Peyer's patch (tissue), 4 donors: ENCODE measurements around the gene RAB35.

Source experiments
- POLR2A ChIP-seq, 2 donors: fragments of 450-650 bp; IDR thresholded peaks; one replicate each; pipeline ENCODE4 v1.5.1; 2017; ENCODE audit warnings: antibody characterized with exemption in 2 of 2, mild to moderate bottlenecking in 2 of 2, moderate library complexity in 2 of 2
- TF ChIP-seq, protein P1 (sequence below), 6 experiments: fragments of 450-650 bp in 4 of 6; fragments of 200-600 bp in 2 of 6; sonication (generic) in 1 of 6; IDR thresholded peaks; one replicate each; pipeline ENCODE4 v1.5.1; 2017 to 2019; ENCODE audit warnings: antibody characterized with exemption in 6 of 6, mild to moderate bottlenecking in 3 of 6, moderate library complexity in 1 of 6

DNA sequence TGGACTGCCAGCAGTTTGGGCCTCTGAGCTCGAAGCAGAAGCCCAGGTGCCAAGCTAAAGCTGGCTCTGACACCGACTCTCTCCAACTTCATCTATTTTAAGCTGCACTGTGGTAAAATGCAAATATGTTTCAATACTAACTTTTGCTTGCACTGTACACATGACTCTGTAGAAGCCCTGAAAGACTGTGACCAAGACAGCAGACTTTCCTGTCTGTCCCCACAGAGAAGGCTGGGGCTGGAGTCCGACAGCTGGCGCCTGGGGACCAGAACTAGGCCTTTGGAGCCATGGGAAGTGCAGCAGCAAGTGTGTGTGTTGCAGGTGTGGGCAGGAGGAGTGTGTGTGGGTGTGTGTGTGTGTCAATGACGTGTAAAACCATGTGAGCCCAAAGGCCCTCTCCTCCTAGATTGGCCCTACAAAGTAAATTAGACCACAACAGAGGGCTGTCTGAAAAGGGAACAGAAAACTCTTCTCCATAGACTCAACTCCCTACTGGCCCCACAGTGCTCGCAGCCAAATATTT is 16.4 kb upstream of the RAB35 start:
- TF ChIP-seq, protein P1, sequence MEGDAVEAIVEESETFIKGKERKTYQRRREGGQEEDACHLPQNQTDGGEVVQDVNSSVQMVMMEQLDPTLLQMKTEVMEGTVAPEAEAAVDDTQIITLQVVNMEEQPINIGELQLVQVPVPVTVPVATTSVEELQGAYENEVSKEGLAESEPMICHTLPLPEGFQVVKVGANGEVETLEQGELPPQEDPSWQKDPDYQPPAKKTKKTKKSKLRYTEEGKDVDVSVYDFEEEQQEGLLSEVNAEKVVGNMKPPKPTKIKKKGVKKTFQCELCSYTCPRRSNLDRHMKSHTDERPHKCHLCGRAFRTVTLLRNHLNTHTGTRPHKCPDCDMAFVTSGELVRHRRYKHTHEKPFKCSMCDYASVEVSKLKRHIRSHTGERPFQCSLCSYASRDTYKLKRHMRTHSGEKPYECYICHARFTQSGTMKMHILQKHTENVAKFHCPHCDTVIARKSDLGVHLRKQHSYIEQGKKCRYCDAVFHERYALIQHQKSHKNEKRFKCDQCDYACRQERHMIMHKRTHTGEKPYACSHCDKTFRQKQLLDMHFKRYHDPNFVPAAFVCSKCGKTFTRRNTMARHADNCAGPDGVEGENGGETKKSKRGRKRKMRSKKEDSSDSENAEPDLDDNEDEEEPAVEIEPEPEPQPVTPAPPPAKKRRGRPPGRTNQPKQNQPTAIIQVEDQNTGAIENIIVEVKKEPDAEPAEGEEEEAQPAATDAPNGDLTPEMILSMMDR (IDR thresholded peaks at IDR 0.05): no peak
- TF ChIP-seq POLR2A (IDR thresholded peaks at IDR 0.05): no peak
